ENCODE data around the gene TDRD9.

TDRD9 gene

GRCh38 chr14:104014764-104015163 lies 86.5 kb downstream of the TDRD9 start:
- no peak overlapping the region for H3K4me3 ChIP-seq
- TF ChIP-seq, protein P1, sequence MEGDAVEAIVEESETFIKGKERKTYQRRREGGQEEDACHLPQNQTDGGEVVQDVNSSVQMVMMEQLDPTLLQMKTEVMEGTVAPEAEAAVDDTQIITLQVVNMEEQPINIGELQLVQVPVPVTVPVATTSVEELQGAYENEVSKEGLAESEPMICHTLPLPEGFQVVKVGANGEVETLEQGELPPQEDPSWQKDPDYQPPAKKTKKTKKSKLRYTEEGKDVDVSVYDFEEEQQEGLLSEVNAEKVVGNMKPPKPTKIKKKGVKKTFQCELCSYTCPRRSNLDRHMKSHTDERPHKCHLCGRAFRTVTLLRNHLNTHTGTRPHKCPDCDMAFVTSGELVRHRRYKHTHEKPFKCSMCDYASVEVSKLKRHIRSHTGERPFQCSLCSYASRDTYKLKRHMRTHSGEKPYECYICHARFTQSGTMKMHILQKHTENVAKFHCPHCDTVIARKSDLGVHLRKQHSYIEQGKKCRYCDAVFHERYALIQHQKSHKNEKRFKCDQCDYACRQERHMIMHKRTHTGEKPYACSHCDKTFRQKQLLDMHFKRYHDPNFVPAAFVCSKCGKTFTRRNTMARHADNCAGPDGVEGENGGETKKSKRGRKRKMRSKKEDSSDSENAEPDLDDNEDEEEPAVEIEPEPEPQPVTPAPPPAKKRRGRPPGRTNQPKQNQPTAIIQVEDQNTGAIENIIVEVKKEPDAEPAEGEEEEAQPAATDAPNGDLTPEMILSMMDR (IDR thresholded peaks at IDR 0.05): no peak
- H3K27ac ChIP-seq: no peak overlapping the region
- no peak for DNase-seq (ENCODE audit: low spot score)

DNA sequence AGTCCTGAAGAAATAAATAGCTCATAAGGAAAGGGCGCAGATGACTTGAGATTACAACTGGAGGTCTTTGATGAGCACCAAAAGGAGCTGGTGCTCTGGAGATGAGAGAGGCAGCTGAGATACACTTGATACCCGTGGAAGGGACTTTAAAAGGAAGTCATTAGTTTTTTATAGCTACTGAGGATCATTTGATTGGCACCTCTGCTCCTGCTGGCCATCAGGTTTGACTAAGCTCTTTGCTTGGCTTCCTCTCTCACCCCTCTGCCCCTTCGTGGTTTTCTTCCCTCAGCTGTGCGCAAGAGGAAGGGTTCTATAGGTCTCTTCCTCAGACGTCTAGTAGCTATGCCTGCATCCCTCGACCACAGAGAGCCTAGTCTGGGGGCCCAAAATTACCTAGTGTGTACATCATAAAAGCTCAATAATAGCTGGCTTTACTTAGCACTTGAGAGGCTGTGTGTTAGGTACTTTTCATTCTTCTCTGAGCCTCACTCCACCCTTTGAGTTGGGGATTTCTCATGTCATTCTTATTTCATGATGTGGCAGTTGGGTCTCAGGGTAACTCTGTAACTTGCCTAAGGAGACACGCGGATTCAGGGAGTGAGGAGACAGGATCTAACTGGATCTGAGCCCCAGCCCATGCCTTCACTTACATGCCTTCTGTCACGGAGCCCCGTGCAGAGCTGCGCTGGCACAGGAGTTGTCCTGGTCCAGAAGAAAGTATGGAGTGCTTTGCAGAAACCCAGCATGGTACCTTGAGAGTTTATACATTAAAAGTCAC lies 88.8 kb downstream of the TDRD9 start:
- H3K4me3 ChIP-seq: no peak overlapping the region
- DNase-seq (ENCODE audit: low spot score): peak; percentile 55
- TF ChIP-seq, protein P1 (IDR thresholded peaks at IDR 0.05): no peak
- no peak overlapping the region for H3K27ac ChIP-seq

DNA sequence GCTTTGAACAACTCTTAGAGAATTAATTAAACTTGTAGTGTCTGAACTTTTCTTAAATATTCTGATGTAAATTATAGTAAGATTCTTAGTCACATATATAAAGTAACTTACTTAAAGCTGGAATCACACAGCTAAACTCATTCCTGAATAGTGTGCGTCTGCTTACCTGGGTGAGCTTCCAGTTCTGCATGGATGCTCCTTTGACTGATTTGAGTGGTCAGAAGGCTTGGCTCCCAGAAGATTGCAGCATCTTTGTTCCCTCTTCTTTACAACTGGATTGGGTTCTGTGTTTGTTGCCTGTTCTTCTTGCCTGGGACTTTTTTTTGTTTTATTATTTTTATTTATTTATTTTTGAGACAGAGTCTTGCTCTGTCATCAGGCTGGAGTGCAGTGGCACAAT lies 90.8 kb downstream of the TDRD9 start:
- TF ChIP-seq, protein P1 (IDR thresholded peaks at IDR 0.05): no peak
- H3K27ac ChIP-seq: no peak overlapping the region
- DNase-seq (ENCODE audit: low spot score): no peak
- H3K4me3 ChIP-seq: no peak overlapping the region

- TF ChIP-seq, protein P1 (IDR thresholded peaks at IDR 0.05): no peak
- DNase-seq (ENCODE audit: low spot score): no peak
- Histone ChIP-seq H3K27ac (no peak overlapping the region), H3K4me3 (no peak overlapping the region)
These were observed 91.5 kb downstream of the TDRD9 start for GRCh38 chr14:104019806-104020205.

DNA sequence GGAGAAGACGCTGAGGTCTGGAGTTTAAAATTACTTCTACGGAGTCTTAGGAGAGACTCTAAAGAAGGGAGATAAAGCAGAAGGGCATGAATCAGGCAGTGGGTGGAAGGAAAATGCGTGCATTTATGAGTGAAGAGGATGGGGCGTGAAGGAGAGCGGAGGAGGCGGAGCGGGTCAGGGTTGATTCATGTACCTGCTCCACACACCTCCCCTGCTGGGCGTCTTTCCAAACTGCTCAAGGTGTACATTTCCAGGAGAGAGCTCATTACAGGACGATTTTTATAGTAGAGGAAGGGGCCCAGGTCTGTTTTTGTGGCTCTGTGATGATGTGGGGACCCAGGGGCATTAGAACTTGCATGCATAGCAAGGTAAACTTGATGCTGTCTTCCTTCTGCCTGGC lies 92.2 kb downstream of the TDRD9 start:
- TF ChIP-seq, protein P1 (IDR thresholded peaks at IDR 0.05): no peak
- DNase-seq (ENCODE audit: low spot score): peak; percentile 56
- Histone ChIP-seq H3K27ac (no peak overlapping the region), H3K4me3 (no peak overlapping the region)

- Histone ChIP-seq H3K4me3 (no peak overlapping the region), H3K27ac (no peak overlapping the region)
- DNase-seq (ENCODE audit: low spot score): peak; percentile 17
- TF ChIP-seq, protein P1 (IDR thresholded peaks at IDR 0.05): no peak
These were observed 95.2 kb downstream of the TDRD9 start for GRCh38 chr14:104023325-104024055.
